Activated naive CD8-positive, alpha-beta T cell (primary cell): ENCODE results near the gene BABAM2.
"Not testable (repeated sequence)": the region's sequence is repeated elsewhere in the genome, so short reads cannot be mapped to it uniquely, and the experiment has no call there.

Experiments
- H3K27ac Mint-ChIP-seq: one replicate; pipeline ENCODE4 v1.8.0; 2021; ENCODE audit warnings: mixed read lengths
- H3K27me3 Mint-ChIP-seq: one replicate; pipeline ENCODE4 v1.8.0; 2021; ENCODE audit warnings: mixed read lengths
- H3K36me3 Mint-ChIP-seq: one replicate; pipeline ENCODE4 v1.8.0; 2021; ENCODE audit warnings: mixed read lengths
- H3K4me1 Mint-ChIP-seq: one replicate; pipeline ENCODE4 v1.8.0; 2021; ENCODE audit warnings: low read depth, mixed read lengths
- H3K4me3 Mint-ChIP-seq: one replicate; pipeline ENCODE4 v1.8.0; 2021; ENCODE audit warnings: mild to moderate bottlenecking, mixed read lengths
- H3K9me3 Mint-ChIP-seq: one replicate; pipeline ENCODE4 v1.8.0; 2021; ENCODE audit warnings: low read depth, mixed read lengths

The BABAM2 gene

DNA sequence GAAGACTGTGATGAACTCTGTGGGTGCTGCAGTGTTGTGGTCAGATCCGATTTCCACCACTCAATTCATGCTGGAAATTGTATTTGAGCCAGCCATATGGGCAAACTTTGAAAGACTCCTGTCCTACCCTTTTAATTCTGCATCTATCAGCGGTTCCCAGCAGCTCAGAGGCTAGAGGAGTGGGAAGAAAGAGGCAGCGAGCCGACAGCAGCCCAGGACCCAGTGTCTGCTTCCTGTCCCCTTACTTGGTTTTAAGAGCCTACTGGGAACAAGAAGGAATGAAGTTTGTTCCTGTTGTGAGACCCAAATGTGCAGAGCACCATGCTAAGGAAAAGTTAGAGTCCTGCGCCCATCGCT is 429.5 kb downstream of the BABAM2 start:
- Mint-ChIP-seq H3K4me1 (no peaks in the 10 kb centered on the region), H3K36me3 (no peaks in the 10 kb centered on the region), H3K27ac (no peak overlapping the region), H3K9me3 (no peaks in the 10 kb centered on the region), H3K27me3 (no peaks in the 10 kb centered on the region), H3K4me3 (no peak overlapping the region)

DNA sequence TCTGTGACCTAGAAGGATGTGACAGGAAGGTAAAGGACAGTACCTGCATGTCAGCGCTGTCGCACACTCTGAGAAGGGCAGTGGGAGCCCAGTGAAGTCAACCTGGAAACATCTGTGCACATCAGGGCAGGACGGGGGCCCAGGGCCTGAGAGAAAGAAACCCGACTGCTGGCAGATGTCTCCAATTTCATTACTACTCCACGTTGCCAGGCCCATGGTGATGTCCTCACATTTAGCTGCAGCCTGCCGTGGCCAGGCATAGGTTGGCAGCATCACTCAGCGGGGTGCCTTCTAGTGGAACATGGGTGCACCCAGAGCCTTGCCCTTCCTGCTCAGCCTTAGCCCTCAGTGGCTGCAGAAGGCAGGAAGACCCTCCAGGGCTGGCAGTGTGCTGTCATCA is 429.8 kb downstream of the BABAM2 start:
- Mint-ChIP-seq H3K27ac (no peak overlapping the region), H3K36me3 (no peaks in the 10 kb centered on the region), H3K4me3 (no peak overlapping the region), H3K9me3 (no peaks in the 10 kb centered on the region), H3K27me3 (no peaks in the 10 kb centered on the region), H3K4me1 (no peaks in the 10 kb centered on the region)

DNA sequence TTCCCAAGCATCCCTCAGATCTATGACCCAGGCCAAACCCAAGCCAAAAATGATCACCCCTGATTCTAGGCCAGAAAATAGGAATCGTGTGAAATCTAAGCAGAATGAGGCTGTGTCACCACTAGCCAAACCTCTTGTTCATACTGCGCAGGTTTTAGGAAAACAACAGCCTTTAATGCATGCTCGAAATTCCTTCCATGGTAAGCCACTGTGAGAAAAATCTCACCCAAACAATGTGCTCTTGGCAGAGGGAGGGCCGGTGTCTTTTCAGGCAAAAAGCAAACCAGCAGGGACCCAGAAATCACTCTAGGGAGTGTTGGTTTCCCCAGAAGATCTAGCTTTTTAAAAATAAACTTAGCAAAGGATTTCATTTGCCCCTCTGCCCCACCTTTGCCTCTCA is 430.9 kb downstream of the BABAM2 start:
- Mint-ChIP-seq H3K4me3 (no peak overlapping the region), H3K27me3 (no peaks in the 10 kb centered on the region), H3K36me3 (no peaks in the 10 kb centered on the region), H3K27ac (no peak overlapping the region), H3K4me1 (no peaks in the 10 kb centered on the region), H3K9me3 (no peaks in the 10 kb centered on the region)

DNA sequence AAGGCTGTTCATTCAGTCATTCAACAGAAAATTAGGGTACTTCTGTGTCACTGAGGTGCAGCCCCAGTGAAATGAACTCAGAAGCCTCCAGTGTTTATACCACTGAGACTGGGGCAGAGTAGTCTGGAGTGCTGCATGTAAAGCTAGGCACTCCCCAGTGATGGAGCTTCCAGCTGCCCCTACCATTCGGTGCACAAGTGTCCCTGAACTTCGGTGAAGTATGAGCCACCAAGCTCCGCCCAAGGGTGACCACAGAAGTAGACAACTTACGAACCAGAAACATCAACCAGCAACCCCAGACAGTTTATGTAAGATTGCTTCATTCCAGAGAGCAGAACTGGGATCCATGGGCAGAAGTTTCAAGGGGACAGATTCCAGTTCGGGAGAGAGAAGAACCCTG is 431.5 kb downstream of the BABAM2 start:
- Mint-ChIP-seq H3K4me1 (no peaks in the 10 kb centered on the region), H3K27ac (no peak overlapping the region), H3K36me3 (no peaks in the 10 kb centered on the region)

DNA sequence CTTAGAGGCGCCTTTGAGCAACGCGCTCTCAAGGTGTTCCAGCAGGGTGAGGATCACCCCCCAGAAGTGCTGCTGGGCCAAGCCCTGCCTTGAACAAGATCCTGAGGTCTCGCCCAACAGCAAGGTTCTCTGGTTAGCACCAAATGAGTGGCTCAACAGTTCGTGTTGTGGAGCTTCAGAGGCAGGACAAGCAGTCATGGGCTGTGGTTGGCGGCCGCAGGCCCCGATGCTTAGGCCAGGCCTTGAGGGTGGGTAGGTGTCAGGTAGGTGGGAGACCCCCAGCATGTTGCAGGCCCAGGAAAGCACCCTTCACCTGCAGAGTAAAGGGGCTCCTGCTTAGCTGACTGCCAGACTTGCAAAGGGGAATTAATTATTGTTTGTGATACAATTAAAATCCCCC is 431.9 kb downstream of the BABAM2 start:
- no peaks in the 10 kb centered on the region for H3K36me3 Mint-ChIP-seq
- no peak overlapping the region for H3K4me3 Mint-ChIP-seq
- no peaks in the 10 kb centered on the region for H3K27me3 Mint-ChIP-seq
- H3K9me3 Mint-ChIP-seq: no peaks in the 10 kb centered on the region
- H3K27ac Mint-ChIP-seq: no peak overlapping the region
- no peaks in the 10 kb centered on the region for H3K4me1 Mint-ChIP-seq

More for the DNA sequence above, 431.5 kb downstream of the BABAM2 start:
- Mint-ChIP-seq H3K27me3 (no peaks in the 10 kb centered on the region), H3K9me3 (no peaks in the 10 kb centered on the region), H3K4me3 (no peak overlapping the region)

DNA sequence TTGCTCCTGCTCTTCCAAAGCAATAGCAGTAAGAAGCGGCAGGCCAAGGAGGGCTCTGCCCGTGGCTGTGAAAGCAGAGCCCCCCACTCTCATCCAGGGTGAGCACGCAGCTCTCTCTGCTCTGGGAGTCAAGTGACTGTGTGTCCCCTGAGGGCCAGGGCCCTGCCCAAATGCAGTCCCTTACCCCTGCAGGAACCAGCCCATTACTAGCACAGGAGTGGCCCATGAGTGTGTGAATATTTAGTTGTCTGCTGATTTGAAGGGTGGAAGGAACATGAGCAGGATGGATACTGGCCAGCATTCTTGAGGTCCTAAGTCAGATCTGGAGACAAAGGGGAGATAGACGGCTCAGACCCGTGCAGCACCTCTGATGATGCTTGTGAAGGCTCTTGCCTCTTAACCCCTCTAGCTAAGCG is 432.5 kb downstream of the BABAM2 start:
- Mint-ChIP-seq H3K27ac (no peak overlapping the region), H3K4me1 (no peaks in the 10 kb centered on the region), H3K27me3 (no peaks in the 10 kb centered on the region), H3K36me3 (no peaks in the 10 kb centered on the region), H3K4me3 (no peak overlapping the region), H3K9me3 (no peaks in the 10 kb centered on the region)

DNA sequence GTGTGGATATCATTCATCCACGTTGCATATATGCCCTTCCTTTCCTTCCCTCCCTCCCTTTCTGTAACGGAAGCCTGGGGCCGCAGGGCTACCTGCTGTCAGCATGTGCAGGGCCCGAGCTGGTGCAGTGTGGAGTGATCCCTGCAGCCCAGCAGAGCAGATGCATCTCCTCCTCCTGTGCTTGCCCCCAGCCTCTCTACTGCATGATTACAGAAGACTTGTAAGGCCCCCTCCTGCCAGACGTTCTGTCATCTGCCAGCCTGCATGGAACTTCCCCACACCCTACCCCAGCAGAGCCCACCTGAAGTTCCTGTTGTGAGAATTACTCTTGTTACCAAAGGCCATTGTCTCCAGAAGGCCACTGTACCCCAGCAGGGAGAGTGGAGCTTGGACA is 434.6 kb downstream of the BABAM2 start:
- Mint-ChIP-seq H3K27ac (no peak overlapping the region), H3K27me3 (no peaks in the 10 kb centered on the region), H3K9me3 (no peaks in the 10 kb centered on the region), H3K4me3 (no peak overlapping the region), H3K36me3 (peaks cover 8% of the 10 kb centered on the region), H3K4me1 (no peaks in the 10 kb centered on the region)

DNA sequence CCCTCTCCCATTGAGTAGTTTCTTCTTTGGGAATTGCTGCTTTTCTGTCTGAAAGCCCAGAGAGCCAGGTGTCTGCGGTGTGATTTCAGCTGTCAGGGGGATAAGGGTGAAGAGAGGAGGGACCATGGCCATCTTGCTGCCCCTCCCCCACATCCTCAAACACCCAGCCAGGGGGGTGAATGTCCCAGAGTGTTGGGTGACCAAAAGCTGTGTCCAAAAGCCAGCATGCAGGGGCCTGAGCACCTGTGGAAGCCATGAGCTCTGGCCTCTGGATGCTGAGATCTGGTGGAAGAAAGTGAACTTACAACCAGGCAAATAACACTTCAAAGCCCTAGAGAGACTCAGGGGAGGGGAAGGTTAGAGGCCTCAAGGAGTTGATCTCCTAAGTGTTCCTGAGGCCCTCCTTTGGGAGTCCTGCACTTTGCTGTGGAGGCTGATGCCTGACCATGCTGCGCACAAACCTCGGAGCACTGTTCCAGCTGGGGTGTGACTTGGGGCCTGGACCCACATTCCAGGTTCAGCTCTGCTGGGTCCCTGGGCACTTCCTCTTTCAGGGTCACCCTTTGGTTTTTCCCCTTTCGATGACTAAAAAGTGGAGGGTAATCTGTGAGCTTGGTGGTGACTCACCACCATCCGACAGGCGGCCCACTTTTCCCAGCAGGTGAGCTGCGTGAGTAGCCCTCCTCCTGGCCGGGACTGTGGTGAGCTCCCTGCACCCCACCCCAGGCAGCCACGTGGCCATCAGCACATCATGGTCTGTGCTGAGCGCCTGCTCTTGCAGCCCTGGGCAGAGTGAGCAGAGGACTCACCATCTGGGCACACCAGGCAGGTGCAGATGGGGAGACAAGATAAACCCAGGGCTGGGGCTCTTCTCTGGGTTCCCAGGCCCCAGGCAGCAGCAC is 435.3 kb downstream of the BABAM2 start:
- Mint-ChIP-seq H3K4me3 (no peak overlapping the region), H3K4me1 (no peaks in the 10 kb centered on the region), H3K27me3 (no peaks in the 10 kb centered on the region), H3K9me3 (no peaks in the 10 kb centered on the region), H3K36me3 (peaks cover 8% of the 10 kb centered on the region), H3K27ac (no peak overlapping the region)

DNA sequence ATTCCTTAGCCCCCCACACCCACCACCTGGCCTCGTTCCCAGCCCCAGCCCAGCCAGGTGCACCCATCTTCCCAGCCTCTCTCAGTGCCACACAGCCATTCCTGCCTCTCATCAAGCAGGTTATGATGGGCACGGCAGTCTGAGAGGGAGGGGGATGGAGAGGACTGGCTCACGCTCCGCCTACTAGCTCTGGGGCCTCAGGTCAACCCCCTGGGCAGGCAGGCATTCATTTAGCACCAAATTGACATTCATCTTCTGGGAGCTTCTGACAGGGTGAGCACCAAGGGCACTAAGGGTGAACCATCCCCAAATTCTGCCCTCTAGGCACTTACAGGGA is 435.9 kb downstream of the BABAM2 start:
- H3K27me3 Mint-ChIP-seq: no peaks in the 10 kb centered on the region
- no peak overlapping the region for H3K4me3 Mint-ChIP-seq
- H3K9me3 Mint-ChIP-seq: no peaks in the 10 kb centered on the region
- no peak overlapping the region for H3K27ac Mint-ChIP-seq
- H3K36me3 Mint-ChIP-seq: peaks cover 13% of the 10 kb centered on the region
- no peaks in the 10 kb centered on the region for H3K4me1 Mint-ChIP-seq

DNA sequence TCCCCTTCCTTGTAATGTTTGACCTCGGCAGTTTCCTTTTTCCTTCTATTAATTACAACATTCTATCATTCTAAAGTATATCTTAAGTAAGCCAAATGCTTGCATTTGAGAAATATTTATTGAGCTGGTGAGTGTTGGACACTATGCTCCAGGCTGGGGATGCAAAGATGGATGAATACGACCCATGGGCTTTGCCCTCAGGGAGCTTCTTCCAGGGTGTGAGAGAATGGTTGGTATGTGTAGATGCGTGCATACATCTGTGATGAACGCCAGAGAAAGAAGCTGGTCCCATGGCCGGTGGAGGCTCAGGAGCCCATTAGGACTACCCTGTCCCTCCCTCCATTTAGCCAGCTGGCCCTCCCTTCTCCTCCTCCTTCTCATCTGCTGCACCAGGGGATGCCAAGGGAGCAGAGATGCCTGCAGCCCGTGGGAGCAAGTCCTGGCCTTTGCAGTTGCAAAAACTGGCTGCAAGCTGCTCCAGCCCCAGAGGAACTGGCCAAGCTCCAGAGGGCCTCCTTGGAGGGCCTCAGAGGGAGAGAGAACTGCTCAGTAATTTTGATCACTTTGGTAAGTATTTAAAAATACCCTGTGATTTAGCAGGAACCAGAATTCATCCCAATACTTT is 436.5 kb downstream of the BABAM2 start:
- H3K36me3 Mint-ChIP-seq: peaks cover 14% of the 10 kb centered on the region
- H3K9me3 Mint-ChIP-seq: no peaks in the 10 kb centered on the region
- H3K4me1 Mint-ChIP-seq: no peaks in the 10 kb centered on the region
- H3K4me3 Mint-ChIP-seq: no peak overlapping the region
- no peaks in the 10 kb centered on the region for H3K27me3 Mint-ChIP-seq
- H3K27ac Mint-ChIP-seq: no peak overlapping the region

DNA sequence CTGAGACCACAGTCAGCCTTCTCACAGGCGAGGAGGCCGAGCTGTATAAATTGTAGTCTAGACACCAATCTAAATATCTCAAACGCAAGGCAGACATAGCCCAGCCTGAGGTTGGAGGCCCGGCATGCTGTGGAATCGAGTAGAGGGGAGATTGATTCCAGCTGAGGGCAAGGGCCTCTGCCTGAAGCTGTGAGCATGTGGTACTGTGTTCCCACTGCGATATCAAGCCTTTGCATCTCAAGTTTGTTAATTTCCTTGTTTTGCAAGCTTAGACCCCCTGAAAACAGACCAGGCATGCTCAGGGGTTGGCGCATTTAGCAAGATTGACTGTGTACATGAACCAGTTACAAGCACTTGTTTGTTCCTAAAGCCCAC is 437.0 kb downstream of the BABAM2 start:
- Mint-ChIP-seq H3K4me1 (no peaks in the 10 kb centered on the region), H3K4me3 (no peak overlapping the region), H3K27me3 (no peaks in the 10 kb centered on the region), H3K36me3 (peaks cover 14% of the 10 kb centered on the region), H3K9me3 (no peaks in the 10 kb centered on the region), H3K27ac (no peak overlapping the region)

DNA sequence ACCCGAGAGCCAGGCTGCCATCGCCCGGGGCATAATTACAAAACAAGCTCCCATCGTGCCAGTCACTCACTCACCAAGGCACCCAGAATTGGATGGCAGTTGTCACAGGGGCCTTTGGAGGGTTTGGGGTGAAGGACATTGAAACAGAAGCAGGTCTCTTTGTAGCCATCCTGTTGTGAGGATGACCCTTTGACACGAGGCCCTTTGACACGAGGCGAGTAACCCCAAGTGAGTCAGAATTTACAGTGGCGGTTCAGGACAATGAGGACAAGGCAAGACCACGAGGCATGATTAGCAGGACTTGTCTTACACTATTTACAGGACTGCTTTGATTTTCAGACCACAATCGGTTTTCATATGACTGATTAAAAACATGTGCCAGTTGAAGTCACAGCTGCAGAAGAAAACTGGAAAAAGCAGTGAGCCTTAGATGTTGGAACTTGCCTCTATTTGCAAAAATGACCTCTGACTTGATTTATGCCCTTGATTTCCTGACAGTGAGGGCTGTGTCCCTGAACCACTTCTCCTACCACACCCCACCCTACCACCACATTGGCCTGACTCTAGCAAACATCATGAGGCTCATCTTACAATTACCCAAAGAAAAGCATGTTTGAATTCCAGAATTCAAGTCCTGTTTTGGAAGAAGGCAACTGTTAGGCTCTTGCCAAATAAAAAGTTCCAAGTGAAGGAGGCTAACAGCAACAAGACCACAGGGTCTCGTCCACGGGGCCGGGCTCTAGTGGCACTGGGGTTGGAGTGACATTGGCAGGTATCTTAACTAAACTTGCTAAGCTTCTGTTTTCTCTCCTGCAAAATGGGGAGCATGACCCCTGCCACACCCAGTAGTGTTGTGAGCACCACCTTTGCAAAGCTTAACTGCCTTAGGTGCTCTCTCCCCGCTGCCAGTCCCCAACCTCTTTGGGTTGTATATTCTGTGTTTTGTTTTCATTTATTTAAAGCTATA is 437.7 kb downstream of the BABAM2 start:
- no peaks in the 10 kb centered on the region for H3K9me3 Mint-ChIP-seq
- H3K27me3 Mint-ChIP-seq: no peaks in the 10 kb centered on the region
- no peak overlapping the region for H3K4me3 Mint-ChIP-seq
- H3K27ac Mint-ChIP-seq: no peak overlapping the region
- peaks cover 14% of the 10 kb centered on the region for H3K36me3 Mint-ChIP-seq
- H3K4me1 Mint-ChIP-seq: no peaks in the 10 kb centered on the region

DNA sequence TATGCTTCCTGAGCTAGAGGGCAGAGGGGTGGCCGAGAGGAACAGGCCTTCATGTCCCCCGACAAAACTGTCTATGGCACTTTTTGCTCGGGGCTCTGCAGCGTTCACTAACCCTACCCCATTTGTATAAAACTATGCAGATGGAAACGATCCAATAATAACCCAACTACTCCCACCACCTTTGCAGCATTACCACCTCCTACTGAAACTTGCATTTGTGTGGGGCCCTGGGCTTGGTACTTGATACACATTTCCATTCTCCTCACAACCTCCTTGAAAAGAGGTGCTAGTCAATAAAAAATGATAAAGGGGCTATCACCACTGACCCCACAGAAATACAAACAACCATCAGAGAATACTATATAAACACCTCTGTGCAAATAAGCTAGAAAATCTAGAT is 438.7 kb downstream of the BABAM2 start:
- no peak overlapping the region for H3K4me3 Mint-ChIP-seq
- no peak overlapping the region for H3K27ac Mint-ChIP-seq
- no peaks in the 10 kb centered on the region for H3K4me1 Mint-ChIP-seq

DNA sequence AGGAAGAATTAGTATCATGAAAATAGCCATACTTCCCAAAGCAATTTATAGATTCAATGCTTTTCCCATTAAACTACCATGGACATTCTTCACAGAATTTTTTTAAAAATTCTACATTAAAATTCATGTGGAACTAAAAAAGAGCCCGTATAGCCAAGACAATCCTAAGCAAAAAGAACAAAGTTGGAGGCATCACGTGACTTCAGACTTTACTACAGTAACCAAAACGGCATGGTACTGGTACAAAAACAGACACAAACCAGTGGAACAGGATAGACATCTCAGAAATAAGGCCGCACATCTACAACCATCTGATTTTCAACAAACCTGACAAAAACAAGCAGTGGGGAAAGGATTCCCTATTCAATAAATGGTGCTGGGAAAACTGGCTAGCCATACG is 440.2 kb downstream of the BABAM2 start:
- not testable (repeated sequence) for H3K9me3 Mint-ChIP-seq, H3K27ac Mint-ChIP-seq, H3K4me1 Mint-ChIP-seq, H3K27me3 Mint-ChIP-seq, H3K4me3 Mint-ChIP-seq
- H3K36me3 Mint-ChIP-seq: peaks cover 14% of the 10 kb centered on the region

More for the DNA sequence above, 438.7 kb downstream of the BABAM2 start:
- Mint-ChIP-seq H3K36me3 (peaks cover 14% of the 10 kb centered on the region), H3K9me3 (no peaks in the 10 kb centered on the region), H3K27me3 (no peaks in the 10 kb centered on the region)

DNA sequence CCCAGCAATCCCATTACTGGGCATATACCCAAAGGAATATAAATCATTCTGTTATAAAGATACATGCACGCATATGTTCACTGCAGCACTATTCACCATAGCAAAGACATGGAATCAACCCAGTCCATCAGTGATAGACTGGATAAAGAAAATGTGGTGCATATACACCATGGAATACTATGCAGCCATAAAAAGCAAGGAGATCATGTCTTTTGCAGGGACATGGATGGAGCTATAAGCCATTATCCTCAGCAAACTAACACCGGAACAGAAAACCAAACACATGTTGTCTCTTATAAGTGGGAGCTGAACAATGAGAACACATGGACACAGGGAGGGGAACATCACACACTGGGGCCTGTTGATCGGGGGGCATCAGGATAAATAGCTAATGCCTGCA is 441.3 kb downstream of the BABAM2 start:
- H3K9me3 Mint-ChIP-seq, H3K4me3 Mint-ChIP-seq, H3K27me3 Mint-ChIP-seq, H3K27ac Mint-ChIP-seq, H3K4me1 Mint-ChIP-seq: not testable (repeated sequence)
- peaks cover 14% of the 10 kb centered on the region for H3K36me3 Mint-ChIP-seq
